Fibroblast of lung (primary cell): ENCODE results near the gene KDM3A. TPM values are rescaled to one million over a fixed set of nuclear protein-coding genes. Genes with fewer than 3 reads are reported as not detected.

Source experiments
- DNase-seq, 2 donors: peaks; one replicate each; pipeline versions ENCODE4 v3.0.0 to v3.0.0-alpha.2; 2010; ENCODE audit warnings: low read depth in 2 of 2
- H2AFZ ChIP-seq: 2 replicates; pipeline ENCODE4 v1.5.1; 2012; ENCODE audit warnings: low read length, control low read depth, inconsistent platforms
- H3K27ac ChIP-seq: 2 replicates; pipeline ENCODE4 v1.5.1; 2011; ENCODE audit warnings: low read length, control low read depth; ENCODE audit not compliant: insufficient read depth
- H3K27me3 ChIP-seq: 2 replicates; pipeline ENCODE4 v1.5.1; 2011; ENCODE audit warnings: mild to moderate bottlenecking, low read length; ENCODE audit not compliant: control insufficient read depth, insufficient read depth
- H3K36me3 ChIP-seq: 2 replicates; pipeline ENCODE4 v1.5.1; 2011; ENCODE audit warnings: low read length; ENCODE audit not compliant: control insufficient read depth, insufficient read depth
- H3K4me1 ChIP-seq: 2 replicates; pipeline ENCODE4 v1.5.1; 2011; ENCODE audit warnings: low read length; ENCODE audit not compliant: control insufficient read depth, insufficient read depth; ENCODE audit errors: extremely low read depth
- H3K4me2 ChIP-seq: 2 replicates; pipeline ENCODE4 v1.5.1; 2011; ENCODE audit warnings: low read length, control low read depth; ENCODE audit not compliant: insufficient read depth; ENCODE audit errors: extremely low read depth
- H3K4me3 ChIP-seq, 4 experiments: fragments of 200-600 bp in 1 of 4; sonication (generic) in 1 of 4; replicated peaks in 1 of 4; 2 replicates each; pipeline ENCODE4 v1.5.1; 2011 to 2016; ENCODE audit warnings: low read length in 4 of 4, low read depth in 3 of 4, mild to moderate bottlenecking in 3 of 4, control low read depth in 2 of 4, inconsistent platforms in 1 of 4, mixed read lengths in 1 of 4; ENCODE audit not compliant: insufficient read depth in 1 of 4; ENCODE audit errors: control extremely low read depth in 1 of 4
- H3K79me2 ChIP-seq: 2 replicates; pipeline ENCODE4 v1.5.1; 2012; ENCODE audit warnings: mild to moderate bottlenecking, low read length, inconsistent platforms; ENCODE audit not compliant: control insufficient read depth, insufficient read depth
- H3K9ac ChIP-seq: 2 replicates; pipeline ENCODE4 v1.5.1; 2011; ENCODE audit warnings: mild to moderate bottlenecking, low read length, control low read depth; ENCODE audit not compliant: insufficient read depth
- H3K9me3 ChIP-seq: 2 replicates; pipeline ENCODE4 v1.5.1; 2012; ENCODE audit warnings: low read depth, low read length; ENCODE audit not compliant: control insufficient read depth, insufficient read depth
- H4K20me1 ChIP-seq: 2 replicates; pipeline ENCODE4 v1.5.1; 2011; ENCODE audit warnings: low read length; ENCODE audit not compliant: control insufficient read depth, insufficient read depth; ENCODE audit errors: extremely low read depth
- EZH2 ChIP-seq: IDR thresholded peaks from 2 replicates; pipeline ENCODE4 v1.5.1; 2012; ENCODE audit warnings: low read length, control low read depth, mild to moderate bottlenecking; ENCODE audit errors: missing control alignments
- polyA plus RNA-seq, 2 donors: library from polyadenylated mRNA; depleted of rRNA in 1 of 2; stranded (reverse) in 1 of 2; unstranded in 1 of 2; fragments of >200 nt; gene quantifications; 2 replicates each; pipeline ENCODE4 v1.2.1, GENCODE V29; 2011 to 2012; ENCODE audit warnings: missing spikeins in 1 of 2
- total RNA-seq: library from RNA; depleted of rRNA; stranded (reverse); fragments of >200 nt; gene quantifications from 2 replicates; pipeline ENCODE4 v1.2.1, GENCODE V29; 2014
- TF ChIP-seq, protein P1 (sequence below), 2 donors: IDR thresholded peaks in 1 of 2; conservative IDR thresholded peaks in 1 of 2; 1 replicate in 1 of 2; 2 replicates in 1 of 2; pipeline ENCODE4 v1.5.1; 2011 to 2012; ENCODE audit warnings: low read length in 2 of 2, control low read depth in 1 of 2, inconsistent platforms in 1 of 2, low read depth in 1 of 2, mild to moderate bottlenecking in 1 of 2

Gene KDM3A
- total and polyA plus RNA-seq, 2 donors (not counting 1 experiment from before 2014, with no cell fraction given): 20.5 to 26.0 TPM

- Histone ChIP-seq H4K20me1 (peaks cover 2% of the 10 kb centered on the region), H3K36me3 (no peaks in the 10 kb centered on the region), H3K9me3 (no peaks in the 10 kb centered on the region), H3K4me3 (peak overlapping the region; percentile 15 to 75 (median 58)), H3K27ac (peak overlapping the region; percentile 69), H2AFZ (no peak overlapping the region), H3K9ac (peak overlapping the region; percentile 82), H3K27me3 (no peaks in the 10 kb centered on the region), H3K4me1 (peaks cover 4% of the 10 kb centered on the region), H3K79me2 (peaks cover 30% of the 10 kb centered on the region), H3K4me2 (no peak overlapping the region)
- no peak for TF ChIP-seq EZH2
- TF ChIP-seq, protein P1, sequence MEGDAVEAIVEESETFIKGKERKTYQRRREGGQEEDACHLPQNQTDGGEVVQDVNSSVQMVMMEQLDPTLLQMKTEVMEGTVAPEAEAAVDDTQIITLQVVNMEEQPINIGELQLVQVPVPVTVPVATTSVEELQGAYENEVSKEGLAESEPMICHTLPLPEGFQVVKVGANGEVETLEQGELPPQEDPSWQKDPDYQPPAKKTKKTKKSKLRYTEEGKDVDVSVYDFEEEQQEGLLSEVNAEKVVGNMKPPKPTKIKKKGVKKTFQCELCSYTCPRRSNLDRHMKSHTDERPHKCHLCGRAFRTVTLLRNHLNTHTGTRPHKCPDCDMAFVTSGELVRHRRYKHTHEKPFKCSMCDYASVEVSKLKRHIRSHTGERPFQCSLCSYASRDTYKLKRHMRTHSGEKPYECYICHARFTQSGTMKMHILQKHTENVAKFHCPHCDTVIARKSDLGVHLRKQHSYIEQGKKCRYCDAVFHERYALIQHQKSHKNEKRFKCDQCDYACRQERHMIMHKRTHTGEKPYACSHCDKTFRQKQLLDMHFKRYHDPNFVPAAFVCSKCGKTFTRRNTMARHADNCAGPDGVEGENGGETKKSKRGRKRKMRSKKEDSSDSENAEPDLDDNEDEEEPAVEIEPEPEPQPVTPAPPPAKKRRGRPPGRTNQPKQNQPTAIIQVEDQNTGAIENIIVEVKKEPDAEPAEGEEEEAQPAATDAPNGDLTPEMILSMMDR (conservative IDR thresholded peaks at IDR 0.05 in 1 of 2, IDR thresholded peaks at IDR 0.05 in 1 of 2; ENCODE audit: low read depth in 1 of 2, low read length in 2 of 2): no peak
- DNase-seq: no peak
Measured at GRCh38 chr2:86441392-86441881, 266 bp downstream of the KDM3A start.

DNA sequence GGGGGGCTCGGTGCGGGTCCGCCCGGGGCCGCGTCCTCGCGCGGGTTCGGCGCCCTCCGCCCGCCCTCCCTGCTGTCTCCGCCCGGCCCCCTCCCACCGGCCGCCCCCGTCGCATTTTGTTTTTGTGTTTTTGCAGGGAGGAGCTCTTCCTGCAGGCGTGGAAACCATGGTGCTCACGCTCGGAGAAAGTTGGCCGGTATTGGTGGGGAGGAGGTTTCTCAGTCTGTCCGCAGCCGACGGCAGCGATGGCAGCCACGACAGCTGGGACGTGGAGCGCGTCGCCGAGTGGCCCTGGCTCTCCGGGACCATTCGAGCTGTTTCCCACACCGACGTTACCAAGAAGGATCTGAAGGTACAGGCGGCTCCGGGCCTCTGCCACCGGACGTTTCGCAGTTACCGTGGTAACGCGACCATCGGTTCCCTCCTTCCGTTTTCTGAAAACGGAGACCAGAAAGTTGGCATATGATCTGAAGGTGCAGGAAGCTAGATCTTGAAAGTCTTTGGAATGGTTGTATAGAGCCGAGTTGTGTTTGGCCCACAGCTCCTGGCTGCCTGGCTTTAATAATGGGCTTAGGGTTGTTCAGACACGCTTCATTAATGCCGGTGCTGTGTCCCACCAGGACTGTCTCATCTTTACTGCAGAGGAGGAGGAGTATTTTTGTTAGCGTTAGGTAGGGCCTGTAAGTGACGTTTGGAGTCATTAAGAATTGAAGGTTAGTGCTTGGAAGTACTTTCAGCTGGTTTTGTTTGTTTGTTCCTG, 891 bp downstream of the KDM3A start:
- DNase-seq: peak; percentile 61 to 65
- H3K4me1 ChIP-seq: peaks cover 4% of the 10 kb centered on the region
- peak overlapping the region; percentile 45 to 93 (median 76) for H3K4me3 ChIP-seq
- H2AFZ ChIP-seq: peak overlapping the region; percentile 62
- no peaks in the 10 kb centered on the region for H3K9me3 ChIP-seq
- TF ChIP-seq, protein P1 (conservative IDR thresholded peaks at IDR 0.05 in 1 of 2, IDR thresholded peaks at IDR 0.05 in 1 of 2; ENCODE audit: low read depth in 1 of 2, low read length in 2 of 2): no peak
- no peak for TF ChIP-seq EZH2
- H3K27ac ChIP-seq: peak overlapping the region; percentile 92
- H3K36me3 ChIP-seq: no peaks in the 10 kb centered on the region
- peak overlapping the region; percentile 83 for H3K9ac ChIP-seq
- no peaks in the 10 kb centered on the region for H3K27me3 ChIP-seq
- H3K4me2 ChIP-seq: peak overlapping the region; percentile 30
- H3K79me2 ChIP-seq: peaks cover 34% of the 10 kb centered on the region
- peaks cover 2% of the 10 kb centered on the region for H4K20me1 ChIP-seq

- H3K4me1 ChIP-seq: peaks cover 4% of the 10 kb centered on the region
- no peak for TF ChIP-seq EZH2
- TF ChIP-seq, protein P1 (conservative IDR thresholded peaks at IDR 0.05 in 1 of 2, IDR thresholded peaks at IDR 0.05 in 1 of 2; ENCODE audit: low read depth in 1 of 2, low read length in 2 of 2): no peak
- H3K9me3 ChIP-seq: no peaks in the 10 kb centered on the region
- peak; percentile 94 to 96 for DNase-seq
- H4K20me1 ChIP-seq: peaks cover 2% of the 10 kb centered on the region
- H3K79me2 ChIP-seq: peaks cover 39% of the 10 kb centered on the region
- peak overlapping the region; percentile 92 for H3K27ac ChIP-seq
- no peaks in the 10 kb centered on the region for H3K36me3 ChIP-seq
- no peak overlapping the region for H3K9ac ChIP-seq
- no peaks in the 10 kb centered on the region for H3K27me3 ChIP-seq
- H3K4me2 ChIP-seq: peak overlapping the region; percentile 78
- H3K4me3 ChIP-seq: peak overlapping the region; percentile 45 to 93 (median 76)
- H2AFZ ChIP-seq: no peak overlapping the region
Measured at GRCh38 chr2:86442642-86443005, 1.5 kb downstream of the KDM3A start.
